Measurements from ENCODE around the gene FOS. TPM values are rescaled to one million over a fixed set of nuclear protein-coding genes. Genes with fewer than 3 reads are reported as not detected.

Gene FOS
- total RNA-seq, 1 donor from 2014 or later, result 32.9 TPM

GRCh38 chr14:75264036-75264435, 14.6 kb upstream of the FOS start:
- Histone ChIP-seq H3K27me3 (peaks cover 8% of the 10 kb centered on the region), H3K79me2 (ENCODE audit: low read depth) (no peaks in the 10 kb centered on the region), H3K4me3 (no peak overlapping the region), H3F3A (ENCODE audit: low read depth) (no peaks in the 10 kb centered on the region), H3K9me3 (ENCODE audit: low read depth) (no peaks in the 10 kb centered on the region), H2AFZ (replicated peaks) (no peak overlapping the region), H3K4me2 (no peak overlapping the region), H4K20me1 (ENCODE audit: low read depth) (no peaks in the 10 kb centered on the region), H3K27ac (no peak overlapping the region), H3K36me3 (no peaks in the 10 kb centered on the region), H3K4me1 (no peaks in the 10 kb centered on the region), H3K9ac (no peak overlapping the region)
- Mint-ChIP-seq H3K36me3 (no peaks in the 10 kb centered on the region), H3K9me3 (no peaks in the 10 kb centered on the region), H3K4me3 (no peak overlapping the region), H3K27ac (no peak overlapping the region), H3K4me1 (peaks cover 13% of the 10 kb centered on the region), H3K27me3 (ENCODE audit: insufficient read depth, low read depth) (peaks cover 4% of the 10 kb centered on the region)
- no peak for TF ChIP-seq EZH2 (IDR thresholded peaks at IDR 0.05)
- no peak for TF ChIP-seq EZH2phosphoT487 (IDR thresholded peaks at IDR 0.05)
- TF ChIP-seq CTCF (IDR thresholded peaks at IDR 0.05), result no peak
- no peak for DNase-seq (ENCODE audit: low spot score)

GRCh38 chr14:75267141-75267721, 11.4 kb upstream of the FOS start:
- H3K27me3 Mint-ChIP-seq (ENCODE audit: insufficient read depth, low read depth), result peaks cover 2% of the 10 kb centered on the region

GRCh38 chr14:75268633-75269550, 9.7 kb upstream of the FOS start:
- H4K20me1 ChIP-seq (ENCODE audit: low read depth), result no peaks in the 10 kb centered on the region
- H3K27me3 Mint-ChIP-seq (ENCODE audit: insufficient read depth, low read depth), result peaks cover 4% of the 10 kb centered on the region
- no peak overlapping the region for H3K27ac ChIP-seq
- no peaks in the 10 kb centered on the region for H3K36me3 Mint-ChIP-seq
- H3K4me3 ChIP-seq, result no peak overlapping the region
- no peaks in the 10 kb centered on the region for H3K79me2 ChIP-seq (ENCODE audit: low read depth)
- H3K27ac Mint-ChIP-seq, result no peak overlapping the region
- no peak for DNase-seq (ENCODE audit: low spot score)
- peaks cover 11% of the 10 kb centered on the region for H3K4me1 Mint-ChIP-seq
- no peaks in the 10 kb centered on the region for H3K9me3 Mint-ChIP-seq
- H2AFZ ChIP-seq (replicated peaks), result no peak overlapping the region
- H3K4me1 ChIP-seq, result no peaks in the 10 kb centered on the region
- no peak overlapping the region for H3K9ac ChIP-seq
- H3K4me3 Mint-ChIP-seq, result no peak overlapping the region
- no peaks in the 10 kb centered on the region for H3K9me3 ChIP-seq (ENCODE audit: low read depth)
- no peaks in the 10 kb centered on the region for H3F3A ChIP-seq (ENCODE audit: low read depth)
- H3K36me3 ChIP-seq, result no peaks in the 10 kb centered on the region
- TF ChIP-seq EZH2 (IDR thresholded peaks at IDR 0.05) (no peak), CTCF (IDR thresholded peaks at IDR 0.05) (no peak), EZH2phosphoT487 (IDR thresholded peaks at IDR 0.05) (no peak)
- no peak overlapping the region for H3K4me2 ChIP-seq
- H3K27me3 ChIP-seq, result peaks cover 9% of the 10 kb centered on the region

More at GRCh38 chr14:75267141-75267721, 11.4 kb upstream of the FOS start:
- H3K79me2 ChIP-seq (ENCODE audit: low read depth), result no peaks in the 10 kb centered on the region
- no peak overlapping the region for H3K9ac ChIP-seq
- no peaks in the 10 kb centered on the region for H3F3A ChIP-seq (ENCODE audit: low read depth)
- H3K9me3 ChIP-seq (ENCODE audit: low read depth), result no peaks in the 10 kb centered on the region
- DNase-seq (ENCODE audit: low spot score), result no peak
- H2AFZ ChIP-seq (replicated peaks), result peak overlapping the region; percentile 85
- no peak overlapping the region for H3K4me2 ChIP-seq
- H3K9me3 Mint-ChIP-seq, result no peaks in the 10 kb centered on the region
- TF ChIP-seq EZH2phosphoT487 (IDR thresholded peaks at IDR 0.05) (no peak), CTCF (IDR thresholded peaks at IDR 0.05) (no peak)
- no peaks in the 10 kb centered on the region for H3K27me3 ChIP-seq
- H3K4me3 ChIP-seq, result no peak overlapping the region
- H3K36me3 ChIP-seq, result no peaks in the 10 kb centered on the region
- no peaks in the 10 kb centered on the region for H3K36me3 Mint-ChIP-seq
- no peak overlapping the region for H3K4me3 Mint-ChIP-seq
- H3K27ac ChIP-seq, result no peak overlapping the region
- no peaks in the 10 kb centered on the region for H3K4me1 ChIP-seq
- H3K27ac Mint-ChIP-seq, result peak overlapping the region; percentile 80
- peaks cover 2% of the 10 kb centered on the region for H3K4me1 Mint-ChIP-seq
- no peaks in the 10 kb centered on the region for H4K20me1 ChIP-seq (ENCODE audit: low read depth)

Measured in neural progenitor cell (in vitro differentiated cells).